Vagina (tissue), 2 donors: Measurements from ENCODE around the gene TPM4. TPM values are rescaled to one million over a fixed set of nuclear protein-coding genes. Genes with fewer than 3 reads are reported as not detected.
"Not testable (repeated sequence)": the region's sequence is repeated elsewhere in the genome, so short reads cannot be mapped to it uniquely, and the experiment has no call there.

Experiments used
- DNase-seq, 2 donors: peaks; one replicate each; pipeline ENCODE4 v3.0.0-alpha.2; 2017; ENCODE audit errors: extremely low spot score in 2 of 2
- H3K27ac ChIP-seq: fragments of 200-600 bp; sonication (generic); one replicate; pipeline ENCODE4 v1.5.1; 2019
- H3K27me3 ChIP-seq: fragments of 200-600 bp; sonication (generic); one replicate; pipeline ENCODE4 v1.5.1; 2019
- H3K36me3 ChIP-seq, 2 donors: fragments of 200-600 bp; sonication (generic); one replicate each; pipeline ENCODE4 v1.5.1; 2017 to 2019
- H3K4me1 ChIP-seq: fragments of 200-600 bp; sonication (generic); one replicate; pipeline ENCODE4 v1.5.1; 2019
- H3K4me3 ChIP-seq, 2 donors: fragments of 200-600 bp; sonication (generic); 1 replicate in 1 of 2; 2 replicates in 1 of 2; pipeline ENCODE4 v1.5.1; 2016 to 2019
- H3K9me3 ChIP-seq: fragments of 200-600 bp; sonication (generic); one replicate; pipeline ENCODE4 v1.5.1; 2019
- CTCF ChIP-seq, 3 experiments: fragments of 450-650 bp in 2 of 3; fragments of 200-600 bp in 1 of 3; sonication (generic) in 1 of 3; IDR thresholded peaks; one replicate each; pipeline ENCODE4 v1.5.1; 2017 to 2019; ENCODE audit warnings: antibody characterized with exemption in 3 of 3, mild to moderate bottlenecking in 2 of 3, moderate library complexity in 2 of 3
- POLR2A ChIP-seq, 2 donors: fragments of 450-650 bp; IDR thresholded peaks; one replicate each; pipeline ENCODE4 v1.6.1; 2017; ENCODE audit warnings: antibody characterized with exemption in 2 of 2, mild to moderate bottlenecking in 2 of 2, moderate library complexity in 2 of 2
- POLR2AphosphoS5 ChIP-seq, 2 donors: sonication (generic); formaldehyde crosslinking; IDR thresholded peaks; one replicate each; pipeline ENCODE4 v1.9.0; 2017; ENCODE audit warnings: antibody characterized with exemption in 2 of 2, mild to moderate bottlenecking in 2 of 2, low read depth in 1 of 2; ENCODE audit not compliant: insufficient read depth in 1 of 2
- intact Hi-C: fragments of 100-400 bp; cut with DNase I; formaldehyde crosslinking; loops from one replicate; pipeline ENCODE4 v1.15.1; 2023
- total RNA-seq: library from RNA; depleted of rRNA; stranded (reverse); fragments of >200 nt; gene quantifications from one replicate; pipeline ENCODE4 v1.2.3, GENCODE V29; 2016

Gene TPM4
- total RNA-seq, 1 donor from 2014 or later: 409 TPM

GRCh38 chr19:16116067-16116466 lies 39.8 kb downstream of the TPM4 start:
- Histone ChIP-seq H3K36me3 (peaks cover 0 to 20% of the 10 kb centered on the region in 2 donors), H3K4me1 (peaks cover 50% of the 10 kb centered on the region), H3K27me3 (no peaks in the 10 kb centered on the region), H3K9me3 (no peaks in the 10 kb centered on the region), H3K4me3 (no peak overlapping the region), H3K27ac (no peak overlapping the region)
- TF ChIP-seq CTCF (IDR thresholded peaks at IDR 0.05) (no peak), POLR2A (IDR thresholded peaks at IDR 0.05) (no peak), POLR2AphosphoS5 (IDR thresholded peaks at IDR 0.05; ENCODE audit: insufficient read depth in 1 of 2, low read depth in 1 of 2) (no peak)
- no peak for DNase-seq
- intact Hi-C loops: loop anchor here (10.0 kb wide), 1 partner anchor 69 kb away; the partner anchor contains the start of gene FAM32A

GRCh38 chr19:16117594-16118033 lies 41.3 kb downstream of the TPM4 start:
- H3K27me3 ChIP-seq: no peaks in the 10 kb centered on the region
- H3K4me1 ChIP-seq: peaks cover 47% of the 10 kb centered on the region
- TF ChIP-seq POLR2A (IDR thresholded peaks at IDR 0.05) (no peak), POLR2AphosphoS5 (IDR thresholded peaks at IDR 0.05; ENCODE audit: insufficient read depth in 1 of 2, low read depth in 1 of 2) (no peak), CTCF (IDR thresholded peaks at IDR 0.05) (no peak)
- intact Hi-C loops: loop anchor here (10.0 kb wide), 1 partner anchor 67 kb away; the partner anchor contains the start of gene FAM32A
- no peak overlapping the region for H3K27ac ChIP-seq
- no peak for DNase-seq
- peaks cover 4 to 33% of the 10 kb centered on the region in 2 donors for H3K36me3 ChIP-seq
- no peaks in the 10 kb centered on the region for H3K9me3 ChIP-seq
- no peak overlapping the region for H3K4me3 ChIP-seq

GRCh38 chr19:16118489-16119033 lies 42.3 kb downstream of the TPM4 start:
- H3K36me3 ChIP-seq: peaks cover 4 to 41% of the 10 kb centered on the region in 2 donors
- DNase-seq: no peak
- no peak overlapping the region for H3K4me3 ChIP-seq
- H3K27ac ChIP-seq: no peak overlapping the region
- intact Hi-C loops: loop anchor here (10.0 kb wide), 1 partner anchor 66 kb away; the partner anchor contains the start of gene FAM32A
- no peaks in the 10 kb centered on the region for H3K27me3 ChIP-seq
- TF ChIP-seq CTCF (IDR thresholded peaks at IDR 0.05) (no peak), POLR2A (IDR thresholded peaks at IDR 0.05) (no peak), POLR2AphosphoS5 (IDR thresholded peaks at IDR 0.05; ENCODE audit: insufficient read depth in 1 of 2, low read depth in 1 of 2) (no peak)
- H3K4me1 ChIP-seq: peaks cover 39% of the 10 kb centered on the region
- H3K9me3 ChIP-seq: no peaks in the 10 kb centered on the region

- H3K36me3 ChIP-seq: peaks cover 4 to 48% of the 10 kb centered on the region in 2 donors
Measured at GRCh38 chr19:16119075-16119857, 43.0 kb downstream of the TPM4 start.

GRCh38 chr19:16121141-16121540 lies 44.8 kb downstream of the TPM4 start:
- TF ChIP-seq POLR2AphosphoS5 (IDR thresholded peaks at IDR 0.05; ENCODE audit: insufficient read depth in 1 of 2, low read depth in 1 of 2): no peak
- no peak for TF ChIP-seq CTCF (IDR thresholded peaks at IDR 0.05)
- TF ChIP-seq POLR2A (IDR thresholded peaks at IDR 0.05): no peak
- Histone ChIP-seq H3K4me3 (no peak overlapping the region), H3K4me1 (peaks cover 14% of the 10 kb centered on the region), H3K27me3 (no peaks in the 10 kb centered on the region), H3K27ac (peak overlapping the region; percentile 18), H3K36me3 (peaks cover 4 to 66% of the 10 kb centered on the region in 2 donors), H3K9me3 (no peaks in the 10 kb centered on the region)
- intact Hi-C loops: no loop called here
- DNase-seq: no peak

More at GRCh38 chr19:16119075-16119857, 43.0 kb downstream of the TPM4 start:
- H3K27me3 ChIP-seq, H3K4me3 ChIP-seq, H3K27ac ChIP-seq, DNase-seq, H3K9me3 ChIP-seq: not testable (repeated sequence)
- H3K4me1 ChIP-seq: peaks cover 32% of the 10 kb centered on the region
- intact Hi-C loops: loop anchor here (10.0 kb wide), 1 partner anchor 66 kb away; the partner anchor contains the start of gene FAM32A
